Activated naive CD4-positive, alpha-beta T cell treated with anti-CD3 and anti-CD28 coated beads for 36 hours (primary cell): ENCODE results near the gene COL25A1. TPM values are rescaled to one million over a fixed set of nuclear protein-coding genes. Genes with fewer than 3 reads are reported as not detected.
"Not testable (repeated sequence)": the region's sequence is repeated elsewhere in the genome, so short reads cannot be mapped to it uniquely, and the experiment has no call there.

Experiments
- CTCF ChIA-PET: fragments of 350-600 bp; sonication (Branson Sonifier 250); formaldehyde crosslinking; loops from one replicate; lab custom pipeline; 2021; ENCODE audit warnings: antibody characterized with exemption; lab: Charles Lee
- DNase-seq: peaks from one replicate; pipeline ENCODE4 v3.0.0-alpha.2; 2020
- H3K27ac Mint-ChIP-seq: one replicate; pipeline ENCODE4 v1.8.0; 2021; ENCODE audit warnings: mild to moderate bottlenecking, mixed read lengths
- H3K27me3 Mint-ChIP-seq: one replicate; pipeline ENCODE4 v1.8.0; 2021; ENCODE audit warnings: low read depth, mixed read lengths
- H3K36me3 Mint-ChIP-seq: one replicate; pipeline ENCODE4 v1.8.0; 2021; ENCODE audit warnings: low read depth, mixed read lengths
- H3K4me1 Mint-ChIP-seq: one replicate; pipeline ENCODE4 v1.8.0; 2021; ENCODE audit warnings: low read depth, mixed read lengths
- H3K4me3 Mint-ChIP-seq: one replicate; pipeline ENCODE4 v1.8.0; 2021; ENCODE audit warnings: mild to moderate bottlenecking, moderate library complexity, mixed read lengths
- H3K9me3 Mint-ChIP-seq: one replicate; pipeline ENCODE4 v1.8.0; 2021; ENCODE audit warnings: mixed read lengths
- intact Hi-C: fragments of 100-400 bp; cut with micrococcal nuclease; formaldehyde crosslinking; loops from one replicate; pipeline ENCODE4 v1.15.1; 2023
- total RNA-seq, 2 experiments: library from RNA; stranded (reverse); gene quantifications; one replicate each; pipeline ENCODE4 v1.2.3, GENCODE V29; 2021

The COL25A1 gene
- total RNA-seq, 2 experiments from 2014 or later = not detected

GRCh38 chr4:109029987-109030386 lies 272.5 kb downstream of the COL25A1 start:
- H3K4me1 Mint-ChIP-seq = no peaks in the 10 kb centered on the region
- H3K9me3 Mint-ChIP-seq = no peaks in the 10 kb centered on the region
- no peaks in the 10 kb centered on the region for H3K27me3 Mint-ChIP-seq
- CTCF ChIA-PET = interaction anchor here (0.7 kb wide), 1 partner anchor 305 kb away, joined by 3 read pairs; no protein-coding TSS in a partner anchor
- H3K27ac Mint-ChIP-seq = no peak overlapping the region
- intact Hi-C loops = no loop called here
- no peak for DNase-seq
- no peaks in the 10 kb centered on the region for H3K36me3 Mint-ChIP-seq
- H3K4me3 Mint-ChIP-seq = no peak overlapping the region

GRCh38 chr4:109027016-109027500 lies 275.4 kb downstream of the COL25A1 start:
- intact Hi-C loops = no loop called here
- CTCF ChIA-PET = no interaction called here
- Mint-ChIP-seq H3K27me3 (no peaks in the 10 kb centered on the region), H3K4me3 (no peak overlapping the region), H3K4me1 (no peaks in the 10 kb centered on the region), H3K9me3 (peaks cover 5% of the 10 kb centered on the region), H3K36me3 (no peaks in the 10 kb centered on the region), H3K27ac (no peak overlapping the region)
- DNase-seq = no peak

GRCh38 chr4:109026588-109026987 lies 275.9 kb downstream of the COL25A1 start:
- H3K27ac Mint-ChIP-seq = no peak overlapping the region
- no peak overlapping the region for H3K4me3 Mint-ChIP-seq
- H3K27me3 Mint-ChIP-seq = no peaks in the 10 kb centered on the region
- intact Hi-C loops = no loop called here
- no peaks in the 10 kb centered on the region for H3K36me3 Mint-ChIP-seq
- no peaks in the 10 kb centered on the region for H3K4me1 Mint-ChIP-seq
- no peak for DNase-seq
- peaks cover 8% of the 10 kb centered on the region for H3K9me3 Mint-ChIP-seq
- CTCF ChIA-PET = no interaction called here

- CTCF ChIA-PET = interaction anchor here (0.7 kb wide), 1 partner anchor 88 kb away, joined by 3 read pairs; no protein-coding TSS in a partner anchor
- DNase-seq = no peak
- no peaks in the 10 kb centered on the region for H3K4me1 Mint-ChIP-seq
Measured at GRCh38 chr4:109025471-109026076, 276.9 kb downstream of the COL25A1 start.

GRCh38 chr4:109022961-109023360 lies 279.5 kb downstream of the COL25A1 start:
- Mint-ChIP-seq H3K36me3 (no peaks in the 10 kb centered on the region), H3K27me3 (no peaks in the 10 kb centered on the region), H3K4me1 (no peaks in the 10 kb centered on the region), H3K27ac (no peak overlapping the region), H3K9me3 (peaks cover 15% of the 10 kb centered on the region), H3K4me3 (no peak overlapping the region)
- intact Hi-C loops = no loop called here
- CTCF ChIA-PET = no interaction called here
- DNase-seq = no peak

More at GRCh38 chr4:109025471-109026076, 276.9 kb downstream of the COL25A1 start:
- no peak overlapping the region for H3K27ac Mint-ChIP-seq
- peaks cover 15% of the 10 kb centered on the region for H3K9me3 Mint-ChIP-seq
- H3K27me3 Mint-ChIP-seq = no peaks in the 10 kb centered on the region
- intact Hi-C loops = no loop called here
- no peak overlapping the region for H3K4me3 Mint-ChIP-seq
- no peaks in the 10 kb centered on the region for H3K36me3 Mint-ChIP-seq

- H3K9me3 Mint-ChIP-seq = peaks cover 15% of the 10 kb centered on the region
- H3K27ac Mint-ChIP-seq, H3K36me3 Mint-ChIP-seq, intact Hi-C loops, CTCF ChIA-PET, H3K4me1 Mint-ChIP-seq, H3K4me3 Mint-ChIP-seq, H3K27me3 Mint-ChIP-seq, DNase-seq: not testable (repeated sequence)
Measured at GRCh38 chr4:109021630-109022029, 280.8 kb downstream of the COL25A1 start.

- H3K27ac Mint-ChIP-seq = no peak overlapping the region
- H3K4me3 Mint-ChIP-seq = no peak overlapping the region
- peaks cover 15% of the 10 kb centered on the region for H3K9me3 Mint-ChIP-seq
- no peak for DNase-seq
- H3K4me1 Mint-ChIP-seq = no peaks in the 10 kb centered on the region
- CTCF ChIA-PET = no interaction called here
- no peaks in the 10 kb centered on the region for H3K36me3 Mint-ChIP-seq
- no peaks in the 10 kb centered on the region for H3K27me3 Mint-ChIP-seq
- intact Hi-C loops = no loop called here
Measured at GRCh38 chr4:109020861-109021260, 281.6 kb downstream of the COL25A1 start.

- Mint-ChIP-seq H3K4me3 (no peak overlapping the region), H3K36me3 (peaks cover 1% of the 10 kb centered on the region), H3K4me1 (peaks cover 3% of the 10 kb centered on the region), H3K9me3 (peaks cover 7% of the 10 kb centered on the region), H3K27ac (no peak overlapping the region), H3K27me3 (peaks cover 3% of the 10 kb centered on the region)
- CTCF ChIA-PET = no interaction called here
- intact Hi-C loops = no loop called here
- no peak for DNase-seq
Measured at GRCh38 chr4:109016200-109016599, 286.3 kb downstream of the COL25A1 start.

GRCh38 chr4:109015413-109015810 lies 287.0 kb downstream of the COL25A1 start:
- peaks cover 3% of the 10 kb centered on the region for H3K27me3 Mint-ChIP-seq
- no peak for DNase-seq
- H3K4me3 Mint-ChIP-seq = no peak overlapping the region
- intact Hi-C loops = no loop called here
- no peak overlapping the region for H3K27ac Mint-ChIP-seq
- CTCF ChIA-PET = no interaction called here
- peaks cover 1% of the 10 kb centered on the region for H3K36me3 Mint-ChIP-seq
- peaks cover 2% of the 10 kb centered on the region for H3K9me3 Mint-ChIP-seq
- peaks cover 3% of the 10 kb centered on the region for H3K4me1 Mint-ChIP-seq

GRCh38 chr4:109014593-109015412 lies 287.7 kb downstream of the COL25A1 start:
- no peak for DNase-seq
- CTCF ChIA-PET = no interaction called here
- Mint-ChIP-seq H3K27me3 (peaks cover 3% of the 10 kb centered on the region), H3K9me3 (peaks cover 2% of the 10 kb centered on the region), H3K4me3 (no peak overlapping the region), H3K36me3 (peaks cover 1% of the 10 kb centered on the region), H3K4me1 (peaks cover 5% of the 10 kb centered on the region), H3K27ac (no peak overlapping the region)
- intact Hi-C loops = no loop called here

GRCh38 chr4:109012286-109012880 lies 290.1 kb downstream of the COL25A1 start:
- Mint-ChIP-seq H3K4me1 (peaks cover 5% of the 10 kb centered on the region), H3K27ac (no peak overlapping the region), H3K4me3 (no peak overlapping the region), H3K27me3 (peaks cover 3% of the 10 kb centered on the region), H3K9me3 (peaks cover 2% of the 10 kb centered on the region), H3K36me3 (peaks cover 1% of the 10 kb centered on the region)
- no peak for DNase-seq
- CTCF ChIA-PET = no interaction called here
- intact Hi-C loops = no loop called here

GRCh38 chr4:109011241-109012026 lies 291.0 kb downstream of the COL25A1 start:
- intact Hi-C loops = no loop called here
- H3K4me1 Mint-ChIP-seq = peaks cover 5% of the 10 kb centered on the region
- H3K36me3 Mint-ChIP-seq = peaks cover 1% of the 10 kb centered on the region
- no peak overlapping the region for H3K4me3 Mint-ChIP-seq
- H3K27ac Mint-ChIP-seq = no peak overlapping the region
- H3K27me3 Mint-ChIP-seq = peaks cover 3% of the 10 kb centered on the region
- CTCF ChIA-PET = no interaction called here
- DNase-seq = no peak
- H3K9me3 Mint-ChIP-seq = peaks cover 2% of the 10 kb centered on the region
